Right atrium auricular region (tissue), 2 donors: ENCODE measurements around the gene UBAC2. TPM values are rescaled to one million over a fixed set of nuclear protein-coding genes. Genes with fewer than 3 reads are reported as not detected.

Experiments
- DNase-seq: peaks from one replicate; pipeline ENCODE4 v3.0.0-alpha.2; 2019; ENCODE audit warnings: low spot score
- H3K27ac ChIP-seq, 2 donors: fragments of 200-600 bp; sonication (generic); 1 replicate in 1 of 2; 2 replicates in 1 of 2; pipeline ENCODE4 v1.5.1; 2016 to 2019
- H3K27me3 ChIP-seq, 2 donors: fragments of 200-600 bp; sonication (generic); one replicate each; pipeline versions ENCODE4 v1.5.1 to v1.6.0; 2017 to 2019
- H3K36me3 ChIP-seq: fragments of 200-600 bp; sonication (generic); one replicate; pipeline ENCODE4 v1.5.1; 2016
- H3K4me1 ChIP-seq, 2 donors: fragments of 200-600 bp; sonication (generic); one replicate each; pipeline versions ENCODE4 v1.5.1 to v1.6.0; 2017 to 2019
- H3K4me3 ChIP-seq, 2 donors: fragments of 200-600 bp; sonication (generic); 1 replicate in 1 of 2; 2 replicates in 1 of 2; pipeline ENCODE4 v1.5.1; 2017 to 2019; ENCODE audit warnings: mild to moderate bottlenecking in 1 of 2, moderate library complexity in 1 of 2
- H3K9me3 ChIP-seq, 2 donors: fragments of 200-600 bp; sonication (generic); one replicate each; pipeline ENCODE4 v1.5.1; 2019
- total RNA-seq, 2 donors: library from RNA; depleted of rRNA; stranded (reverse); fragments of >200 nt; gene quantifications; one replicate each; pipeline ENCODE4 v1.1.0, GENCODE V29; 2016
- TF ChIP-seq, protein P1 (sequence below), 2 donors: fragments of 200-600 bp; sonication (generic); IDR thresholded peaks; one replicate each; pipeline ENCODE4 v1.5.1; 2019; ENCODE audit warnings: antibody characterized with exemption in 2 of 2

UBAC2 gene
- total RNA-seq, 2 donors from 2014 or later, result 47.5 to 50.7 TPM

- Histone ChIP-seq H3K36me3 (peaks cover 20% of the 10 kb centered on the region), H3K9me3 (peaks cover 0 to 4% of the 10 kb centered on the region in 2 donors)
Measured at GRCh38 chr13:99382428-99383133, 181.9 kb downstream of the UBAC2 start.

DNA sequence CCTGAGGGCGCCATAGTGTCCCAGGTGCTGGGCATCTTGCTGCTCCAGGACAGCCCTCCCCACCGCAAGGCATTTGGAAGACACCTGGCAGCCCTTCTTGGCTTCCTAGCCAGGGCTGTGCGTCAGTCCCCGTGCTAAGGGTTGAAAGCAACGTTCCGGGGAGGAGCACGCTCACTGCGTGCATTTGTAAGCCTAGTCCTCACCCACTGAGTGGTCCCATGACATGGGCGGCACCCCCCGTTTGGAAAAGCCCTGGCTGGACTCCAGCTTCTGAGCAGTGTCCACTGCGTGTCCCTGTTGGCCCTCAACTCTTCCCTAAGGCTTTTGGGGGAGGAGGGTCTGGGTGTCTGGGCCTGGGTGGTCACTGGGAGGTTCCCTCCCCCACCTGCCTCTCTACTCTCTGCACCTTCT lies 182.9 kb downstream of the UBAC2 start:
- Histone ChIP-seq H3K27me3 (no peaks in the 10 kb centered on the region), H3K36me3 (peaks cover 18% of the 10 kb centered on the region), H3K27ac (no peak overlapping the region), H3K4me1 (peaks cover 0 to 46% of the 10 kb centered on the region in 2 donors), H3K9me3 (peaks cover 0 to 4% of the 10 kb centered on the region in 2 donors), H3K4me3 (no peak overlapping the region)
- DNase-seq, result peak; percentile 40
- TF ChIP-seq, protein P1, sequence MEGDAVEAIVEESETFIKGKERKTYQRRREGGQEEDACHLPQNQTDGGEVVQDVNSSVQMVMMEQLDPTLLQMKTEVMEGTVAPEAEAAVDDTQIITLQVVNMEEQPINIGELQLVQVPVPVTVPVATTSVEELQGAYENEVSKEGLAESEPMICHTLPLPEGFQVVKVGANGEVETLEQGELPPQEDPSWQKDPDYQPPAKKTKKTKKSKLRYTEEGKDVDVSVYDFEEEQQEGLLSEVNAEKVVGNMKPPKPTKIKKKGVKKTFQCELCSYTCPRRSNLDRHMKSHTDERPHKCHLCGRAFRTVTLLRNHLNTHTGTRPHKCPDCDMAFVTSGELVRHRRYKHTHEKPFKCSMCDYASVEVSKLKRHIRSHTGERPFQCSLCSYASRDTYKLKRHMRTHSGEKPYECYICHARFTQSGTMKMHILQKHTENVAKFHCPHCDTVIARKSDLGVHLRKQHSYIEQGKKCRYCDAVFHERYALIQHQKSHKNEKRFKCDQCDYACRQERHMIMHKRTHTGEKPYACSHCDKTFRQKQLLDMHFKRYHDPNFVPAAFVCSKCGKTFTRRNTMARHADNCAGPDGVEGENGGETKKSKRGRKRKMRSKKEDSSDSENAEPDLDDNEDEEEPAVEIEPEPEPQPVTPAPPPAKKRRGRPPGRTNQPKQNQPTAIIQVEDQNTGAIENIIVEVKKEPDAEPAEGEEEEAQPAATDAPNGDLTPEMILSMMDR (IDR thresholded peaks at IDR 0.05), result no peak

More at GRCh38 chr13:99382428-99383133, 181.9 kb downstream of the UBAC2 start:
- TF ChIP-seq, protein P1 (IDR thresholded peaks at IDR 0.05), result no peak
- DNase-seq, result peak; percentile 55
- H3K27me3 ChIP-seq, result no peaks in the 10 kb centered on the region
- no peak overlapping the region for H3K4me3 ChIP-seq
- H3K4me1 ChIP-seq, result peaks cover 0 to 46% of the 10 kb centered on the region in 2 donors
- H3K27ac ChIP-seq, result peak overlapping the region in 1 of 2 donors; percentile 29

- peaks cover 0 to 46% of the 10 kb centered on the region in 2 donors for H3K4me1 ChIP-seq
Measured at GRCh38 chr13:99383946-99384345, 183.3 kb downstream of the UBAC2 start.

DNA sequence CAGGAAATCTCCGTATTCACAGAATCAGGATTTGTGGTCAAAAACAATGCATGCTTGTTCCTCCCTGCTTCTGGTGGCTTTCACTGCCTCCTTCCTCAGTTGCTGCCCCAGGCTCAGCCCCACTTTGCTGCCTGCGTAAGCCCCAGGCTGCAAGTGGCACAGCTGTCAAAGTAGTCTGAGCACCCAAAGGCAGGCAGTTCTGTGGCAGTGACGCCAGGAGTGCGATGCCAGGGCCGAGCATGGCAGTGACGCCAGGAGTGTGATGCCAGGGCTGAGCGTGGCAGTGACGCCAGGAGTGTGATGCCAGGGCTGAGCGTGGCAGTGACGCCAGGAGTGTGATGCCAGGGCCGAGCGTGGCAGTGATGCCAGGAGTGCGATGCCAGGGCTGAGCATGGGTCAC lies 183.8 kb downstream of the UBAC2 start:
- Histone ChIP-seq H3K4me1 (peaks cover 0 to 46% of the 10 kb centered on the region in 2 donors), H3K27ac (no peak overlapping the region), H3K27me3 (no peaks in the 10 kb centered on the region), H3K9me3 (no peaks in the 10 kb centered on the region), H3K36me3 (peaks cover 18% of the 10 kb centered on the region), H3K4me3 (no peak overlapping the region)
- DNase-seq, result peak; percentile 57
- TF ChIP-seq, protein P1 (IDR thresholded peaks at IDR 0.05), result no peak

More at GRCh38 chr13:99383946-99384345, 183.3 kb downstream of the UBAC2 start:
- Histone ChIP-seq H3K36me3 (peaks cover 18% of the 10 kb centered on the region), H3K27ac (no peak overlapping the region), H3K4me3 (no peak overlapping the region), H3K9me3 (peaks cover 0 to 3% of the 10 kb centered on the region in 2 donors), H3K27me3 (no peaks in the 10 kb centered on the region)
- DNase-seq, result no peak
- TF ChIP-seq, protein P1 (IDR thresholded peaks at IDR 0.05), result no peak

GRCh38 chr13:99385161-99385560 lies 184.5 kb downstream of the UBAC2 start:
- Histone ChIP-seq H3K36me3 (peaks cover 18% of the 10 kb centered on the region), H3K4me1 (peaks cover 0 to 46% of the 10 kb centered on the region in 2 donors), H3K27ac (no peak overlapping the region), H3K9me3 (no peaks in the 10 kb centered on the region), H3K27me3 (no peaks in the 10 kb centered on the region), H3K4me3 (no peak overlapping the region)
- TF ChIP-seq, protein P1 (IDR thresholded peaks at IDR 0.05), result no peak
- DNase-seq, result peak; percentile 54
